Natural killer cell (primary cell): ENCODE measurements around the gene SKIL. TPM values are rescaled to one million over a fixed set of nuclear protein-coding genes. Genes with fewer than 3 reads are reported as not detected.

Experiments used
- ATAC-seq, 3 donors: fragments of 150-1000 bp in 2 of 3; fragments of 200-7000 bp in 1 of 3; cut with Tn5 transposase; 1 replicate in 1 of 3; 2 replicates in 2 of 3; pipeline ENCODE4 v1.10.0; 2021; ENCODE audit warnings: mild to moderate bottlenecking in 2 of 3, moderate library complexity in 2 of 3
- DNase-seq, 2 donors: peaks; one replicate each; pipeline versions ENCODE4 v3.0.0 to v3.0.0-alpha.2; 2013 to 2021; ENCODE audit warnings: mixed read lengths in 1 of 2
- H3K27ac ChIP-seq: one replicate; pipeline ENCODE4 v1.5.1; 2013; ENCODE audit warnings: mild to moderate bottlenecking, low read length
- H3K27me3 ChIP-seq: one replicate; pipeline ENCODE4 v1.6.1; 2013; ENCODE audit warnings: low read length; ENCODE audit not compliant: control insufficient read depth, insufficient read depth
- H3K36me3 ChIP-seq: one replicate; pipeline ENCODE4 v1.6.1; 2013; ENCODE audit warnings: low read length; ENCODE audit not compliant: control insufficient read depth, insufficient read depth
- H3K4me1 ChIP-seq: one replicate; pipeline ENCODE4 v1.6.1; 2013; ENCODE audit warnings: low read length; ENCODE audit not compliant: control insufficient read depth, insufficient read depth
- H3K4me3 ChIP-seq: one replicate; pipeline ENCODE4 v1.5.1; 2013; ENCODE audit warnings: low read length
- H3K9me3 ChIP-seq: one replicate; pipeline ENCODE4 v1.6.1; 2013; ENCODE audit warnings: low read length; ENCODE audit not compliant: control insufficient read depth, insufficient read depth
- H3K27ac Mint-ChIP-seq, 2 donors: one replicate each; pipeline ENCODE4 v1.8.0; 2022; ENCODE audit warnings: mild to moderate bottlenecking in 2 of 2, mixed read lengths in 2 of 2, moderate library complexity in 1 of 2
- H3K27me3 Mint-ChIP-seq, 2 donors: one replicate each; pipeline ENCODE4 v1.8.0; 2022; ENCODE audit warnings: low read depth in 2 of 2, mixed read lengths in 2 of 2
- H3K36me3 Mint-ChIP-seq: one replicate; pipeline ENCODE4 v1.8.0; 2022; ENCODE audit warnings: mixed read lengths
- H3K4me1 Mint-ChIP-seq, 2 donors: one replicate each; pipeline ENCODE4 v1.8.0; 2022; ENCODE audit warnings: mixed read lengths in 2 of 2
- H3K4me3 Mint-ChIP-seq: one replicate; pipeline ENCODE4 v1.8.0; 2022; ENCODE audit warnings: mild to moderate bottlenecking, moderate library complexity, mixed read lengths
- H3K9me3 Mint-ChIP-seq, 2 donors: one replicate each; pipeline ENCODE4 v1.8.0; 2022; ENCODE audit warnings: mixed read lengths in 2 of 2
- WGBS: methylation state at CpG from one replicate; pipeline ENCODE4 v1.1.7; 2013; ENCODE audit warnings: missing lambda C conversion rate; ENCODE audit not compliant: insufficient coverage; 5-methylcytosine and 5-hydroxymethylcytosine counted together
- intact Hi-C: fragments of 100-400 bp; cut with micrococcal nuclease; formaldehyde crosslinking; loops from one replicate; pipeline ENCODE4 v1.14.2; 2022
- total RNA-seq, 4 donors: library from RNA; stranded (reverse); fragments of 120-200 nt in 1 of 4; gene quantifications; one replicate each; pipeline versions ENCODE4 v1.2.3 to v1.2.4, GENCODE V29; 2013 to 2022
- TF ChIP-seq, protein P1 (sequence below): fragments of 200-600 bp; IDR thresholded peaks from one replicate; pipeline ENCODE4 v1.8.0; 2022; ENCODE audit warnings: antibody characterized with exemption

SKIL gene
- total RNA-seq, 3 donors from 2014 or later (not counting 1 experiment from before 2014, with no cell fraction given): 85.5 to 156 (median 96.3) TPM

DNA sequence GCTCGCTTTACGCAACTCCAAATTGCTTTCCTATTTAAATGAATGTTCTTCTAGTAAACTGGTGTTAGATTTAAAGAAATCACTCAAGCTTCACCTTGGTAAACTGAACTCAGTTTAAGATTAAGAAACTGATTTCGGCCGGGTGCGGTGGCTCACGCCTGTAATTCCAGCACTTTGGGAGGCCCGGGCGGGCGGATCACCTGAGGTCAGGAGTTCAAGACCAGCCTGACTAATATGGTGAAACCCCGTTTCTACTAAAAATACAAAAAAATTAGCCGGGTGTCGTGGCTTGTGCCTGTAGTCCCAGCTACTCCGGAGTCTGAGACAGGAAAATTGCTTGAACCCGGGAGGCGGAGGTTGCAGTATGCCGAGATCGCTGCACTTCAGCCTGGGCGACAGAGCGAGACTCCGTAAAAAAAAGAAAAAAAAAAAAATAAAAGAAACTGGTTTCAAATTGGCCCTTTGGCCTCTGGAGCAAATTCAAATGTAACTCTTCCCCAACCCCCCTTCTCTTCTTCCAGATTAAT is 1.7 kb downstream of the SKIL start:
- DNase-seq: no peak
- no peak overlapping the region for H3K4me3 ChIP-seq
- intact Hi-C loops: loop anchor here (2.0 to 5.0 kb wide), 2 partner anchors 48 to 548 kb away; partner anchors contain the start of gene EIF5A2
- no peaks in the 10 kb centered on the region for H3K9me3 ChIP-seq
- Mint-ChIP-seq H3K27ac (peak overlapping the region; percentile 95 to 100), H3K4me1 (peaks cover 46 to 56% of the 10 kb centered on the region in 2 donors), H3K9me3 (no peaks in the 10 kb centered on the region), H3K36me3 (peaks cover 9% of the 10 kb centered on the region), H3K27me3 (no peaks in the 10 kb centered on the region), H3K4me3 (peak overlapping the region; percentile 95)
- TF ChIP-seq, protein P1, sequence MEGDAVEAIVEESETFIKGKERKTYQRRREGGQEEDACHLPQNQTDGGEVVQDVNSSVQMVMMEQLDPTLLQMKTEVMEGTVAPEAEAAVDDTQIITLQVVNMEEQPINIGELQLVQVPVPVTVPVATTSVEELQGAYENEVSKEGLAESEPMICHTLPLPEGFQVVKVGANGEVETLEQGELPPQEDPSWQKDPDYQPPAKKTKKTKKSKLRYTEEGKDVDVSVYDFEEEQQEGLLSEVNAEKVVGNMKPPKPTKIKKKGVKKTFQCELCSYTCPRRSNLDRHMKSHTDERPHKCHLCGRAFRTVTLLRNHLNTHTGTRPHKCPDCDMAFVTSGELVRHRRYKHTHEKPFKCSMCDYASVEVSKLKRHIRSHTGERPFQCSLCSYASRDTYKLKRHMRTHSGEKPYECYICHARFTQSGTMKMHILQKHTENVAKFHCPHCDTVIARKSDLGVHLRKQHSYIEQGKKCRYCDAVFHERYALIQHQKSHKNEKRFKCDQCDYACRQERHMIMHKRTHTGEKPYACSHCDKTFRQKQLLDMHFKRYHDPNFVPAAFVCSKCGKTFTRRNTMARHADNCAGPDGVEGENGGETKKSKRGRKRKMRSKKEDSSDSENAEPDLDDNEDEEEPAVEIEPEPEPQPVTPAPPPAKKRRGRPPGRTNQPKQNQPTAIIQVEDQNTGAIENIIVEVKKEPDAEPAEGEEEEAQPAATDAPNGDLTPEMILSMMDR: no peak
- H3K36me3 ChIP-seq: no peaks in the 10 kb centered on the region
- H3K27me3 ChIP-seq: no peaks in the 10 kb centered on the region
- no peak for ATAC-seq
- H3K27ac ChIP-seq: no peak overlapping the region
- H3K4me1 ChIP-seq: peaks cover 18% of the 10 kb centered on the region
- WGBS: 93% methylated on average over 18 of the region's 20 CpGs

DNA sequence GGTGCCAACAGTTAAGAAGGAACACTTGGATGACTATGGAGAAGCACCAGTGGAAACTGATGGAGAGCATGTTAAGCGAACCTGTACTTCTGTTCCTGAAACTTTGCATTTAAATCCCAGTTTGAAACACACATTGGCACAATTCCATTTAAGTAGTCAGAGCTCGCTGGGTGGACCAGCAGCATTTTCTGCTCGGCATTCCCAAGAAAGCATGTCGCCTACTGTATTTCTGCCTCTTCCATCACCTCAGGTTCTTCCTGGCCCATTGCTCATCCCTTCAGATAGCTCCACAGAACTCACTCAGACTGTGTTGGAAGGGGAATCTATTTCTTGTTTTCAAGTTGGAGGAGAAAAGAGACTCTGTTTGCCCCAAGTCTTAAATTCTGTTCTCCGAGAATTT is 3.0 kb downstream of the SKIL start:
- intact Hi-C loops: no loop called here
- WGBS: 97% methylated on average over 4 of the region's 5 CpGs
- no peaks in the 10 kb centered on the region for H3K9me3 ChIP-seq
- no peak overlapping the region for H3K27ac ChIP-seq
- H3K4me3 Mint-ChIP-seq: peak overlapping the region; percentile 67
- peak overlapping the region in 1 of 2 donors; percentile 95 for H3K27ac Mint-ChIP-seq
- no peak for DNase-seq
- peaks cover 9% of the 10 kb centered on the region for H3K36me3 Mint-ChIP-seq
- H3K27me3 Mint-ChIP-seq: no peaks in the 10 kb centered on the region
- no peaks in the 10 kb centered on the region for H3K27me3 ChIP-seq
- peaks cover 46 to 58% of the 10 kb centered on the region in 2 donors for H3K4me1 Mint-ChIP-seq
- H3K4me3 ChIP-seq: no peak overlapping the region
- no peak for ATAC-seq
- peaks cover 18% of the 10 kb centered on the region for H3K4me1 ChIP-seq
- no peaks in the 10 kb centered on the region for H3K9me3 Mint-ChIP-seq
- TF ChIP-seq, protein P1: no peak
- no peaks in the 10 kb centered on the region for H3K36me3 ChIP-seq

DNA sequence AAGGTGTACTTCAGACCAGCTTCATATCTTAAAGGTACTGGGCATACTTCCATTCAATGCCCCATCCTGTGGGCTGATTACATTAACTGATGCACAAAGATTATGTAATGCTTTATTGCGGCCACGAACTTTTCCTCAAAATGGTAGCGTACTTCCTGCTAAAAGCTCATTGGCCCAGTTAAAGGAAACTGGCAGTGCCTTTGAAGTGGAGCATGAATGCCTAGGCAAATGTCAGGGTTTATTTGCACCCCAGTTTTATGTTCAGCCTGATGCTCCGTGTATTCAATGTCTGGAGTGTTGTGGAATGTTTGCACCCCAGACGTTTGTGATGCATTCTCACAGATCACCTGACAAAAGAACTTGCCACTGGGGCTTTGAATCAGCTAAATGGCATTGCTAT is 3.4 kb downstream of the SKIL start:
- ATAC-seq (no peak), DNase-seq (no peak)
- H3K36me3 Mint-ChIP-seq: peaks cover 9% of the 10 kb centered on the region
- H3K27me3 ChIP-seq: no peaks in the 10 kb centered on the region
- H3K4me1 ChIP-seq: peaks cover 14% of the 10 kb centered on the region
- no peaks in the 10 kb centered on the region for H3K9me3 Mint-ChIP-seq
- intact Hi-C loops: no loop called here
- no peak overlapping the region for H3K27ac ChIP-seq
- WGBS: 76% methylated on average over 5 of the region's 5 CpGs
- no peaks in the 10 kb centered on the region for H3K9me3 ChIP-seq
- peak overlapping the region in 1 of 2 donors; percentile 95 for H3K27ac Mint-ChIP-seq
- H3K4me3 Mint-ChIP-seq: peak overlapping the region; percentile 67
- peaks cover 42 to 56% of the 10 kb centered on the region in 2 donors for H3K4me1 Mint-ChIP-seq
- no peaks in the 10 kb centered on the region for H3K36me3 ChIP-seq
- H3K27me3 Mint-ChIP-seq: no peaks in the 10 kb centered on the region
- H3K4me3 ChIP-seq: no peak overlapping the region
- TF ChIP-seq, protein P1: no peak

DNA sequence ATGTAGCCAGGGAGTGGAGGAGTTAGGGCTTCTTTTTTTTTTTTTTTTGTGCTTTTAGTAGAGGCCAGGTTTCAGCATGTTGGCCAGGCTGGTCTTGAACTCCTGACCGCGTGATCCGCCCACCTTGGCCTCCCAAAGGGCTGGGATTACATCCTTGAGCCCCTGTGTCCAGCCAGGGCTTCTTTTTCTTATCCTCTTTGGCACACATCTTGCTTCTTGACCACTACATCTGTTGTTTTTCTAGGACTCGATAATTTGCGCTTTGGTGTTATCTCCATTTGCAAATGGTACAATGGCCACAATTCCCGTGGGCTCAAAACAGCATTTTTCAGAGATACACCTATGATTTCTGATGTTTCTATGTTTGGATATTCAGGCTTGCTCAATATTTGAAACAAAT is 4.2 kb downstream of the SKIL start:
- no peaks in the 10 kb centered on the region for H3K27me3 Mint-ChIP-seq
- TF ChIP-seq, protein P1: no peak
- H3K4me1 ChIP-seq: peaks cover 8% of the 10 kb centered on the region
- peak overlapping the region; percentile 14 to 95 for H3K27ac Mint-ChIP-seq
- peaks cover 9% of the 10 kb centered on the region for H3K36me3 Mint-ChIP-seq
- no peak overlapping the region for H3K4me3 ChIP-seq
- no peak for DNase-seq
- WGBS: 98% methylated on average over 6 of the region's 6 CpGs
- intact Hi-C loops: no loop called here
- no peak for ATAC-seq
- no peak overlapping the region for H3K27ac ChIP-seq
- no peaks in the 10 kb centered on the region for H3K9me3 Mint-ChIP-seq
- H3K4me1 Mint-ChIP-seq: peaks cover 36 to 50% of the 10 kb centered on the region in 2 donors
- no peaks in the 10 kb centered on the region for H3K9me3 ChIP-seq
- no peaks in the 10 kb centered on the region for H3K27me3 ChIP-seq
- H3K36me3 ChIP-seq: no peaks in the 10 kb centered on the region
- H3K4me3 Mint-ChIP-seq: peak overlapping the region; percentile 48
